ENCODE data around the gene ERAS. TPM values are rescaled to one million over a fixed set of nuclear protein-coding genes. Genes with fewer than 3 reads are reported as not detected.

Gene ERAS
- total and polyA plus RNA-seq, 10 donors: 0.08 to 0.79 (median 0.10) TPM; not detected in 7

DNA sequence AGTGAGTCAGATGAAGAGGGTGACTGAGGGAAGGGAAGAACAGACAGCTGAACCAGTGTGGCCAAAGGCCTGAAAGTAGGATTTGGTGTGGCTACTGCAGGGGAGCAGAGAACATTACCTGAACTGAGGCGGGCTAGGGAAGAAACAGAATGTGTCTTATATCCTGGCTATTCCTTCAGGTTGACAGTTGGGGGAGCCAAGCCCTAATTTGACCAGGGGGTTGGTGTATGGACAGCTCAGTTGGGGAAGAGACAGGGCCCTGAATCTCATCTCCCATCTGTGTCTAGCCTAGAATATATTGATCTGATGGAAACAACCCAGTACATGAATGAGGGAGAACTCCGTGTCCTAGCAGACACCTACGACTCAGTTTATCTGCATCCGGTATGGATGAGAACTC, 20.2 kb upstream of the ERAS start:
- WGBS, 5 donors: 79 to 100% (median 94%) methylated on average over 1 to 4 of the region's 4 CpGs
- H3K4me3 ChIP-seq: no peak overlapping the region
- H3K9me3 ChIP-seq: no peaks in the 10 kb centered on the region
- no peaks in the 10 kb centered on the region for H3K27me3 ChIP-seq (replicated peaks in 1 of 7)
- no peak overlapping the region for H3K27ac ChIP-seq
- peaks cover 0 to 7% (median 2%) of the 10 kb centered on the region in 6 donors for H3K4me1 ChIP-seq
- TF ChIP-seq POLR2A (IDR thresholded peaks at IDR 0.05) (no peak), POLR2AphosphoS5 (IDR thresholded peaks at IDR 0.05) (no peak)
- TF ChIP-seq, protein P1, sequence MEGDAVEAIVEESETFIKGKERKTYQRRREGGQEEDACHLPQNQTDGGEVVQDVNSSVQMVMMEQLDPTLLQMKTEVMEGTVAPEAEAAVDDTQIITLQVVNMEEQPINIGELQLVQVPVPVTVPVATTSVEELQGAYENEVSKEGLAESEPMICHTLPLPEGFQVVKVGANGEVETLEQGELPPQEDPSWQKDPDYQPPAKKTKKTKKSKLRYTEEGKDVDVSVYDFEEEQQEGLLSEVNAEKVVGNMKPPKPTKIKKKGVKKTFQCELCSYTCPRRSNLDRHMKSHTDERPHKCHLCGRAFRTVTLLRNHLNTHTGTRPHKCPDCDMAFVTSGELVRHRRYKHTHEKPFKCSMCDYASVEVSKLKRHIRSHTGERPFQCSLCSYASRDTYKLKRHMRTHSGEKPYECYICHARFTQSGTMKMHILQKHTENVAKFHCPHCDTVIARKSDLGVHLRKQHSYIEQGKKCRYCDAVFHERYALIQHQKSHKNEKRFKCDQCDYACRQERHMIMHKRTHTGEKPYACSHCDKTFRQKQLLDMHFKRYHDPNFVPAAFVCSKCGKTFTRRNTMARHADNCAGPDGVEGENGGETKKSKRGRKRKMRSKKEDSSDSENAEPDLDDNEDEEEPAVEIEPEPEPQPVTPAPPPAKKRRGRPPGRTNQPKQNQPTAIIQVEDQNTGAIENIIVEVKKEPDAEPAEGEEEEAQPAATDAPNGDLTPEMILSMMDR (IDR thresholded peaks at IDR 0.05 in 8 of 11, conservative IDR thresholded peaks at IDR 0.05 in 3 of 11): no peak
- H3K36me3 ChIP-seq: peaks cover 0 to 54% (median 0%) of the 10 kb centered on the region in 6 donors
- intact Hi-C loops (cut with DNase I; ENCODE audit: low total_unique reads): loop anchor here (10.0 kb wide), 1 partner anchor 89 kb away; the partner anchor contains the start of genes PQBP1 and TIMM17B
- no peak for DNase-seq

DNA sequence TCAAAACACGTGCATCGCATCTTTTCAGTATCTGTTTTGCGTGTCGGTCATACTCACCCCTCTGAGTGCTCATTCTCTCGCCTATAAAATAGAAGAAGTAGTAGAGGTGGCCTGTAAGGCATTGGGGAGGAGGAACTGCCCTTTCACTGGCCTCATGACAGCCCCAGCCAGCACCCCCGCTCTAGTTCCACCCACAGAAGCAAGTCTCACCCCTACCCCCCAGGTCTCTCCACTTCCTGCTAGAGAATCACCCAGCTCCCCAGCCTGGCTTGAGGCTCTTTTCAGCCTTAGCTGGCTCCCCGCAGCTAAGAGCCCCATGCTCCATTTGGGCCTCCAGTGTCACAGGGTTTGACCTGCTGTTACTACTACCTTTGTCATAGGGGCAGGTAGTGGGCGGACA, 12.7 kb upstream of the ERAS start:
- no peaks in the 10 kb centered on the region for H3K27me3 ChIP-seq (replicated peaks in 1 of 7)
- H3K4me1 ChIP-seq: no peaks in the 10 kb centered on the region
- no peak overlapping the region for H3K27ac ChIP-seq
- H3K4me3 ChIP-seq: no peak overlapping the region
- DNase-seq: no peak
- 80 to 100% (median 81%) methylated on average over 6 to 8 of the region's 8 CpGs for WGBS, 5 donors
- peaks cover 0 to 83% (median 14%) of the 10 kb centered on the region in 6 donors for H3K36me3 ChIP-seq
- intact Hi-C loops (cut with DNase I; ENCODE audit: low total_unique reads): no loop called here
- TF ChIP-seq POLR2A (IDR thresholded peaks at IDR 0.05): no peak
- TF ChIP-seq, protein P1 (IDR thresholded peaks at IDR 0.05 in 8 of 11, conservative IDR thresholded peaks at IDR 0.05 in 3 of 11): no peak
- no peak for TF ChIP-seq POLR2AphosphoS5 (IDR thresholded peaks at IDR 0.05)
- H3K9me3 ChIP-seq: no peaks in the 10 kb centered on the region

DNA sequence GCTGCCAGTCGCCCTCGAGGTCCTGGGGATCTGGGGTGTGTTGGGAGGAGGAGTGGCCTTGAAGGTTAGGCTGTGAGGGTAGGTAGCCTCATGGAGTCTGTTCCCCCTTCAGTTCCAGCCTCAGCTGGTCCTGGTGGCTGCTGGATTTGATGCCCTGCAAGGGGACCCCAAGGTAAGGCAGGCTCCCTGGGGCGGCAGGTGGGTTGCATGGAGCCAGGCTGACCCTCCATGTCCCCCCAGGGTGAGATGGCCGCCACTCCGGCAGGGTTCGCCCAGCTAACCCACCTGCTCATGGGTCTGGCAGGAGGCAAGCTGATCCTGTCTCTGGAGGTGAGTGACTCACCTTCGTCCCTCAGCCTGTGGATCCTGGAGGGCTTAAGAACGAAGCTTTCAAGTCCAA, 11.6 kb upstream of the ERAS start:
- no peak for TF ChIP-seq POLR2AphosphoS5 (IDR thresholded peaks at IDR 0.05)
- TF ChIP-seq, protein P1 (IDR thresholded peaks at IDR 0.05 in 8 of 11, conservative IDR thresholded peaks at IDR 0.05 in 3 of 11): no peak
- no peak for TF ChIP-seq POLR2A (IDR thresholded peaks at IDR 0.05)
- Histone ChIP-seq H3K36me3 (peaks cover 0 to 94% (median 14%) of the 10 kb centered on the region in 6 donors), H3K27ac (no peak overlapping the region), H3K4me1 (no peaks in the 10 kb centered on the region), H3K9me3 (no peaks in the 10 kb centered on the region), H3K27me3 (replicated peaks in 1 of 7) (no peaks in the 10 kb centered on the region), H3K4me3 (no peak overlapping the region)
- DNase-seq: no peak
- WGBS, 5 donors: 75 to 98% (median 86%) methylated on average over 3 to 8 of the region's 8 CpGs
- intact Hi-C loops (cut with DNase I; ENCODE audit: low total_unique reads): no loop called here

DNA sequence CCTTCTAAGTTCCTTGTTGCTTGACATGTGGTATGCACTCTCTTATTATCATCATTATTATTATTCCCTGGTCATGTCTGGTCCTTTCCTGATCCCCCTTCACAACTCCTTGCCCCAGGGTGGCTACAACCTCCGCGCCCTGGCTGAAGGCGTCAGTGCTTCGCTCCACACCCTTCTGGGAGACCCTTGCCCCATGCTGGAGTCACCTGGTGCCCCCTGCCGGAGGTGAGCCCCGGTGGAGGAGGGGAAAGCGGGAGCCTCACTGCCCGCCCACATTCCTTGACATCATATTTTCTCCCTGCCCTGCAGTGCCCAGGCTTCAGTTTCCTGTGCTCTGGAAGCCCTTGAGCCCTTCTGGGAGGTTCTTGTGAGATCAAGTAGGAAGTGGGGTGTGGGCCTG, 11.0 kb upstream of the ERAS start:
- peaks cover 0 to 97% (median 14%) of the 10 kb centered on the region in 6 donors for H3K36me3 ChIP-seq
- H3K27me3 ChIP-seq (replicated peaks in 1 of 7): no peaks in the 10 kb centered on the region
- H3K9me3 ChIP-seq: no peaks in the 10 kb centered on the region
- H3K4me1 ChIP-seq: no peaks in the 10 kb centered on the region
- 85 to 98% (median 96%) methylated on average over 7 to 8 of the region's 8 CpGs for WGBS, 5 donors
- no peak for DNase-seq
- TF ChIP-seq POLR2A (IDR thresholded peaks at IDR 0.05) (no peak), POLR2AphosphoS5 (IDR thresholded peaks at IDR 0.05) (no peak)
- TF ChIP-seq, protein P1 (IDR thresholded peaks at IDR 0.05 in 8 of 11, conservative IDR thresholded peaks at IDR 0.05 in 3 of 11): no peak
- intact Hi-C loops (cut with DNase I; ENCODE audit: low total_unique reads): no loop called here
- no peak overlapping the region for H3K27ac ChIP-seq
- no peak overlapping the region for H3K4me3 ChIP-seq
